Measurements from ENCODE around the gene LIFR.

Gene LIFR

DNA sequence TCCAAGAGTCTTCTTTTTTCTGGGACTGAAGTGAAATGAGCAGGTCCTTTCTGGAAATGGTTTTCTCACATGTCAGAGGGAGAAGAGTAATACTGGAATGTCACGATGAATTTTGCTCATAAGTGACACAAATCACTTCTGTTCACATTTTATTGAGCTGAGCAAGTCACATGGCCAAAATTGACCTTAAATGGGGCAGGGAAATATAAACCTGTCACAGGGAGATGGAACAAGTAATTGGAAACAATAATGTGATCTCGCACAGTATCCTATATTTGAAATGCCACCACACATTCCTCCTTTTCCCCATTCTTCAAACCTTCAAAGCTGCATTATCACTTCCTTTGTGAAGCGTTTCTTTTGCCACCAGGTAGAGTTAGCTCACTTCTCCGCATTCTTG is 25.2 kb upstream of the LIFR start:
- no peaks in the 10 kb centered on the region for H3K27me3 ChIP-seq (ENCODE audit: insufficient read depth, low read depth)
- no peaks in the 10 kb centered on the region for H3K36me3 ChIP-seq (ENCODE audit: insufficient read depth)
- H3K9ac ChIP-seq, result no peak overlapping the region
- H3K4me3 ChIP-seq (IDR thresholded peaks at IDR 0.05; ENCODE audit: insufficient read depth, low read depth, low read length), result no peak overlapping the region
- TF ChIP-seq, protein P1, sequence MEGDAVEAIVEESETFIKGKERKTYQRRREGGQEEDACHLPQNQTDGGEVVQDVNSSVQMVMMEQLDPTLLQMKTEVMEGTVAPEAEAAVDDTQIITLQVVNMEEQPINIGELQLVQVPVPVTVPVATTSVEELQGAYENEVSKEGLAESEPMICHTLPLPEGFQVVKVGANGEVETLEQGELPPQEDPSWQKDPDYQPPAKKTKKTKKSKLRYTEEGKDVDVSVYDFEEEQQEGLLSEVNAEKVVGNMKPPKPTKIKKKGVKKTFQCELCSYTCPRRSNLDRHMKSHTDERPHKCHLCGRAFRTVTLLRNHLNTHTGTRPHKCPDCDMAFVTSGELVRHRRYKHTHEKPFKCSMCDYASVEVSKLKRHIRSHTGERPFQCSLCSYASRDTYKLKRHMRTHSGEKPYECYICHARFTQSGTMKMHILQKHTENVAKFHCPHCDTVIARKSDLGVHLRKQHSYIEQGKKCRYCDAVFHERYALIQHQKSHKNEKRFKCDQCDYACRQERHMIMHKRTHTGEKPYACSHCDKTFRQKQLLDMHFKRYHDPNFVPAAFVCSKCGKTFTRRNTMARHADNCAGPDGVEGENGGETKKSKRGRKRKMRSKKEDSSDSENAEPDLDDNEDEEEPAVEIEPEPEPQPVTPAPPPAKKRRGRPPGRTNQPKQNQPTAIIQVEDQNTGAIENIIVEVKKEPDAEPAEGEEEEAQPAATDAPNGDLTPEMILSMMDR (conservative IDR thresholded peaks at IDR 0.05; ENCODE audit: low read depth, low read length), result no peak
- no peak overlapping the region for H2AFZ ChIP-seq (ENCODE audit: low read depth)
- no peak overlapping the region for H3K4me2 ChIP-seq
- H3K79me2 ChIP-seq (ENCODE audit: insufficient read depth, low read depth), result no peaks in the 10 kb centered on the region
- no peaks in the 10 kb centered on the region for H3K4me1 ChIP-seq (ENCODE audit: low read depth, poor library complexity, severe bottlenecking)
- H4K20me1 ChIP-seq (ENCODE audit: insufficient read depth), result no peaks in the 10 kb centered on the region
- H3K27ac ChIP-seq, result no peak overlapping the region

DNA sequence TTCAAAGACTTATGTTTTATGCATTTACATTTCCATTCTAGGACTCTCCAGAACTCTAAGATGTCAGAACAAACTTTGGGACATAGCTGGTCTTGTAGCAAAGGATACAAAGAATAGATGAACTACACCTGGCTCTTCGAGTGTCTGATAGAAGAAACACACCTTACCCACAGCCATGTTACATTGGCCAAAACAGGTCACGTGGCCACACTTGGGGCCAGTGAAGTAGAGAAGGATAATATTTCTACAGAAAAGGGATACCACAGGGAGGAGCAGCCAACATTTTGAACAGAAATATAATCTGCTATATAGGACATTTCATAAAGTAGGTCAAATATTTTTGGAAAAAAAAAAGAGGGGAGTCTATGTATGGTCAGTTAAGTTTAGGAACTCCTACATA is 22.7 kb upstream of the LIFR start:
- no peak overlapping the region for H3K4me3 ChIP-seq (IDR thresholded peaks at IDR 0.05; ENCODE audit: insufficient read depth, low read depth, low read length)
- H3K9ac ChIP-seq, result no peak overlapping the region
- no peak overlapping the region for H3K4me2 ChIP-seq
- H2AFZ ChIP-seq (ENCODE audit: low read depth), result no peak overlapping the region
- no peaks in the 10 kb centered on the region for H3K79me2 ChIP-seq (ENCODE audit: insufficient read depth, low read depth)
- no peaks in the 10 kb centered on the region for H3K27me3 ChIP-seq (ENCODE audit: insufficient read depth, low read depth)
- TF ChIP-seq, protein P1 (conservative IDR thresholded peaks at IDR 0.05; ENCODE audit: low read depth, low read length), result no peak
- no peaks in the 10 kb centered on the region for H3K36me3 ChIP-seq (ENCODE audit: insufficient read depth)
- no peaks in the 10 kb centered on the region for H3K4me1 ChIP-seq (ENCODE audit: low read depth, poor library complexity, severe bottlenecking)
- H3K27ac ChIP-seq, result no peak overlapping the region
- H4K20me1 ChIP-seq (ENCODE audit: insufficient read depth), result no peaks in the 10 kb centered on the region

DNA sequence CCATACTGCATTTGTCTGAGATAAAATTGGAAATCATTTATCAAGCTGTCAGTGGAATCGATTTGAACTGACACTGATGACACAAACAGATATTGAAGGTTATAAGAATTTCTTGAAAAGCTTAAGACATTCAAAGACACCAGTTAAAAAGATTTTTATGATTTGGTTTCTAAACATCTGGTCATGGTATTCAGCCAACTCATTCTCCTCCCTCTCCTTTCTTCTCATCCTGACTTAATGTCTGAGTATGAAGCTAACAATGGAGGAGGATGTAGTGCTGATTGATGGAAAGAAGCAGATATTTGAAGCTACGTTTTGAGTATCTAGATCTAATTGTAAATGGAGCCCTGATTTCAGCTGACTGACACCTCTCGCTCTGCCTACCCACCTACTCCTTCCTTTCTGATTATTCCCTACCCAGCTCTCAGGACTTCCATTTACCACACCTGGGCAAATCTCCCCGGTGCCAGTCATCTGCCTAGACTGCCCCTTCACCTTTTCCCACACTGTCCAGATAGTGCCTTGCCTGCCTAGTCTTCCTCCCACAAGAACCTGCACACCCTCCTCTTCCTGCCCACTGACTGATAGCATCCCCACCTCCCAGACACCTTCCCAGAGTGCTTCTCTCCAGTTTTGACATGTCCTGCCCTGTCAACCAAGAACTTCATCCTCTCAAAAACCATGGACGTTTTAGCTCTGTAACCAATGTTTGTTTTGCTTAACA is 20.7 kb upstream of the LIFR start:
- no peaks in the 10 kb centered on the region for H3K36me3 ChIP-seq (ENCODE audit: insufficient read depth)
- no peak overlapping the region for H3K4me3 ChIP-seq (IDR thresholded peaks at IDR 0.05; ENCODE audit: insufficient read depth, low read depth, low read length)
- H4K20me1 ChIP-seq (ENCODE audit: insufficient read depth), result no peaks in the 10 kb centered on the region
- TF ChIP-seq, protein P1 (conservative IDR thresholded peaks at IDR 0.05; ENCODE audit: low read depth, low read length), result no peak
- H3K4me2 ChIP-seq, result no peak overlapping the region
- no peaks in the 10 kb centered on the region for H3K79me2 ChIP-seq (ENCODE audit: insufficient read depth, low read depth)
- H3K27me3 ChIP-seq (ENCODE audit: insufficient read depth, low read depth), result no peaks in the 10 kb centered on the region
- H3K9ac ChIP-seq, result no peak overlapping the region
- no peak overlapping the region for H3K27ac ChIP-seq
- H2AFZ ChIP-seq (ENCODE audit: low read depth), result no peak overlapping the region
- H3K4me1 ChIP-seq (ENCODE audit: low read depth, poor library complexity, severe bottlenecking), result no peaks in the 10 kb centered on the region

DNA sequence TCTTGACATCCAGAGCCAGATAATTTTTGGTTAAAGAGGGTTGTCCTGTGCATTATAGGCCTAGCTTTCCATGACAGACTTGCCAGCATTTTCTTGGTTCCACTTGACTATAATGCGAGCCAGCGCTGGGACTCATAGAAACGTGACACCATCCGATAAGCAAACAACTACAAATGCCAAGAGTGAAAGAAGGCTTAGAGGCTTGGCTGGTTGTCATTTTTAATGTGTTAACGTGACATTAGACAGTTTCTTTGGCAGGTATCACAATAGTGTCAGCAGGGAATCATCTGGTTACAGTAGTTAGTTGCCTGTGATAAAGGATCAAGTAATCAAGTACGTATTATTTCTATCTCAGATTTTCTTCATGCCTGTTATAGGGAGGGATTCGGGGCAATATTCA is 20.0 kb upstream of the LIFR start:
- TF ChIP-seq, protein P1 (conservative IDR thresholded peaks at IDR 0.05; ENCODE audit: low read depth, low read length), result no peak
- H3K4me1 ChIP-seq (ENCODE audit: low read depth, poor library complexity, severe bottlenecking), result no peaks in the 10 kb centered on the region

More for the DNA sequence above, 20.0 kb upstream of the LIFR start:
- Histone ChIP-seq H3K4me3 (IDR thresholded peaks at IDR 0.05; ENCODE audit: insufficient read depth, low read depth, low read length) (no peak overlapping the region), H3K9ac (no peak overlapping the region), H3K79me2 (ENCODE audit: insufficient read depth, low read depth) (no peaks in the 10 kb centered on the region), H3K36me3 (ENCODE audit: insufficient read depth) (no peaks in the 10 kb centered on the region), H3K4me2 (no peak overlapping the region), H4K20me1 (ENCODE audit: insufficient read depth) (no peaks in the 10 kb centered on the region), H2AFZ (ENCODE audit: low read depth) (no peak overlapping the region), H3K27me3 (ENCODE audit: insufficient read depth, low read depth) (no peaks in the 10 kb centered on the region), H3K27ac (no peak overlapping the region)

All from KMS-11 (cell line).